ENCODE results near the gene GFRA1. TPM values are rescaled to one million over a fixed set of nuclear protein-coding genes. Genes with fewer than 3 reads are reported as not detected.

GFRA1 gene
- total RNA-seq, 1 donor from 2014 or later, result 14.0 TPM

DNA sequence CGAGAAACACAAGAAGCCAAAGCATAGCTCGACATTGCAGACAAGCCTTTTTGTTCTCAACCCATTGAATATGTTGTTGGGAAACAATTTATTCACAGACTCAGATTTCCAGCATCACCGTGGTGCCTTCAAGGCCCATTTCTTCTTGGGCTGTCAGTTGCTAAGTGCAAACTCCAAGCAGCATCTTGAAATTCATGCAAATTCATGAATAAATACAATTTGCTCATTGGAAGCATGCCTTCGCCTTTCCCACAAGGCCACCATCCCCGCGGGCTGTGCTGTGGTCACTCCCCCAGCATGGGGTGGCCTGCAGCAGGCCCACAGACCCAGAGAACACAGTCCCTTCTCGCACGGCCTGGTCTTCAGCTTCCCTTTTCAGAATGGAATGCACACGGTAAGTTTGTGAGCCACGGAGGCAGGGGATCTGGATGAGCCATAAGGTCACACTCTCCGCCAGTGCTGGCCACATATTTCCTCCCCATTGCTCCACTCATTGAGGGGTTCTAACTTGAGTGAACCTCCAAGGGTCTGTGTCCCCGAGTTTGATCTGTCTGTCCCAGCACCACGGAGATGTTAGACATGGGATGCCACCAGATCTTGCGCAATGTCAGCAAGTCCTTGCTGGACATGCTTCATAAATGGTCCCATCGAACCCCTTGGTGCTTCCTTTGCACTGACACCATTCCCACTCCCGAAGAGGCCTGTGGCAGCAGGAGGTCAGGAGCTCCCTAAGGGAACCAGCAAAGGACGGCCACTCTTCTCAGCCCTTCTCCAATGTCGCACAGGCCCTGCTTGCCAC lies 109.5 kb downstream of the GFRA1 start:
- peaks cover 9% of the 10 kb centered on the region for H3K4me1 ChIP-seq
- no peak overlapping the region for H3K27ac ChIP-seq

DNA sequence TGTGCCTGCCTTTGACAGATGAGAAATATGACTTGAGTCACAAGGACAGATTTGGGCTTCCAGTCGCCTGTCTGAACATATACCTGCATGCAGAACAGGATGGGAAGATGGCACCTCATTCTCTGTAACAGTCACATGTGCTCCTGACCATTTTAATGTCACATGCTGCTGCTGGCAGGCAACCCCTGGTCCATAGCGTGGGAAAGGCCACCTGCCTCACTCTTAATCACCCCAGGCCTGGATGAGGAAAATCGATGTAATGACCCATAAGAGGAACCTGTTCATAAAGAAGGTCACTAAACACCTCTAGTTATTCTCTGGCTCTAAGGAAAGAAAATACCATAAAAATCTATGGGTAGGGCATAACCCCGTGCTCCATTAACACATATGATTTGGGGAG lies 110.2 kb downstream of the GFRA1 start:
- peaks cover 9% of the 10 kb centered on the region for H3K4me1 ChIP-seq
- H3K4me3 ChIP-seq, result no peak overlapping the region
- no peaks in the 10 kb centered on the region for H4K20me1 ChIP-seq (ENCODE audit: low read depth)
- no peak overlapping the region for H3K4me2 ChIP-seq
- Mint-ChIP-seq H3K27me3 (ENCODE audit: insufficient read depth, low read depth) (no peaks in the 10 kb centered on the region), H3K4me1 (peaks cover 4% of the 10 kb centered on the region), H3K27ac (no peak overlapping the region), H3K36me3 (peaks cover 5% of the 10 kb centered on the region), H3K9me3 (peaks cover 13% of the 10 kb centered on the region), H3K4me3 (no peak overlapping the region)
- H2AFZ ChIP-seq (replicated peaks), result no peak overlapping the region
- H3K9me3 ChIP-seq (ENCODE audit: low read depth), result no peaks in the 10 kb centered on the region
- no peaks in the 10 kb centered on the region for H3K27me3 ChIP-seq
- no peak overlapping the region for H3K9ac ChIP-seq
- no peaks in the 10 kb centered on the region for H3K36me3 ChIP-seq
- no peak overlapping the region for H3K27ac ChIP-seq
- DNase-seq (ENCODE audit: low spot score), result no peak
- no peaks in the 10 kb centered on the region for H3F3A ChIP-seq (ENCODE audit: low read depth)
- H3K79me2 ChIP-seq (ENCODE audit: low read depth), result no peaks in the 10 kb centered on the region
- TF ChIP-seq, protein P1, sequence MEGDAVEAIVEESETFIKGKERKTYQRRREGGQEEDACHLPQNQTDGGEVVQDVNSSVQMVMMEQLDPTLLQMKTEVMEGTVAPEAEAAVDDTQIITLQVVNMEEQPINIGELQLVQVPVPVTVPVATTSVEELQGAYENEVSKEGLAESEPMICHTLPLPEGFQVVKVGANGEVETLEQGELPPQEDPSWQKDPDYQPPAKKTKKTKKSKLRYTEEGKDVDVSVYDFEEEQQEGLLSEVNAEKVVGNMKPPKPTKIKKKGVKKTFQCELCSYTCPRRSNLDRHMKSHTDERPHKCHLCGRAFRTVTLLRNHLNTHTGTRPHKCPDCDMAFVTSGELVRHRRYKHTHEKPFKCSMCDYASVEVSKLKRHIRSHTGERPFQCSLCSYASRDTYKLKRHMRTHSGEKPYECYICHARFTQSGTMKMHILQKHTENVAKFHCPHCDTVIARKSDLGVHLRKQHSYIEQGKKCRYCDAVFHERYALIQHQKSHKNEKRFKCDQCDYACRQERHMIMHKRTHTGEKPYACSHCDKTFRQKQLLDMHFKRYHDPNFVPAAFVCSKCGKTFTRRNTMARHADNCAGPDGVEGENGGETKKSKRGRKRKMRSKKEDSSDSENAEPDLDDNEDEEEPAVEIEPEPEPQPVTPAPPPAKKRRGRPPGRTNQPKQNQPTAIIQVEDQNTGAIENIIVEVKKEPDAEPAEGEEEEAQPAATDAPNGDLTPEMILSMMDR (IDR thresholded peaks at IDR 0.05), result no peak
- TF ChIP-seq EZH2phosphoT487 (IDR thresholded peaks at IDR 0.05) (no peak), EZH2 (IDR thresholded peaks at IDR 0.05) (no peak)

More for the DNA sequence above, 109.5 kb downstream of the GFRA1 start:
- H3K9ac ChIP-seq, result no peak overlapping the region
- H3K36me3 ChIP-seq, result no peaks in the 10 kb centered on the region
- no peaks in the 10 kb centered on the region for H3K27me3 ChIP-seq
- no peaks in the 10 kb centered on the region for H3F3A ChIP-seq (ENCODE audit: low read depth)
- H3K9me3 ChIP-seq (ENCODE audit: low read depth), result no peaks in the 10 kb centered on the region
- Mint-ChIP-seq H3K4me1 (peaks cover 7% of the 10 kb centered on the region), H3K36me3 (peaks cover 5% of the 10 kb centered on the region), H3K9me3 (peaks cover 14% of the 10 kb centered on the region), H3K27me3 (ENCODE audit: insufficient read depth, low read depth) (peaks cover 2% of the 10 kb centered on the region), H3K4me3 (no peak overlapping the region), H3K27ac (no peak overlapping the region)
- no peak for DNase-seq (ENCODE audit: low spot score)
- no peaks in the 10 kb centered on the region for H3K79me2 ChIP-seq (ENCODE audit: low read depth)
- no peak for TF ChIP-seq EZH2 (IDR thresholded peaks at IDR 0.05)
- no peaks in the 10 kb centered on the region for H4K20me1 ChIP-seq (ENCODE audit: low read depth)
- no peak overlapping the region for H3K4me3 ChIP-seq
- peak overlapping the region; percentile 45 for H3K4me2 ChIP-seq
- no peak overlapping the region for H2AFZ ChIP-seq (replicated peaks)

DNA sequence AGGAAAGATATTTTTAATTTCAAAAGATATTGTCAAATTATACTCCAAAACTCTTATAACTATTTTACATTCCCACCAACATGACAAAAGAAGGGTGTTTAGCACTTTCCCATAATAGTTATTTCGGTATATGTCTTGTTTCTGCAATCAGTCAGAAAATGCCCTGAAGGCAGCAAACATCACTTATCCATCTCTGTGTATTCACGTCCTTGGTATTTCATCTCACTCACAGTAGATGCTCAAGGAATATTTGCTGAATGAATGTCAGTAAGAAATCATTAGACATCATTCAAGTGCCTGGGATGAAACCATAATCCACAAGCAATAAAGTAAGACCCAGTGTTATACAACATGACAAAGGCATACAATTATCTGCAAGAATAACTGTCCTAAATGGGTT lies 112.7 kb downstream of the GFRA1 start:
- H3K79me2 ChIP-seq (ENCODE audit: low read depth), result no peaks in the 10 kb centered on the region
- no peak overlapping the region for H3K27ac ChIP-seq
- Mint-ChIP-seq H3K4me1 (peaks cover 4% of the 10 kb centered on the region), H3K27ac (no peak overlapping the region), H3K4me3 (no peak overlapping the region), H3K27me3 (ENCODE audit: insufficient read depth, low read depth) (no peaks in the 10 kb centered on the region), H3K36me3 (no peaks in the 10 kb centered on the region), H3K9me3 (peaks cover 3% of the 10 kb centered on the region)
- H3K9ac ChIP-seq, result no peak overlapping the region
- no peak for DNase-seq (ENCODE audit: low spot score)
- no peaks in the 10 kb centered on the region for H3K27me3 ChIP-seq
- TF ChIP-seq EZH2 (IDR thresholded peaks at IDR 0.05) (no peak), EZH2phosphoT487 (IDR thresholded peaks at IDR 0.05) (no peak)
- TF ChIP-seq, protein P1 (IDR thresholded peaks at IDR 0.05), result no peak
- no peaks in the 10 kb centered on the region for H3F3A ChIP-seq (ENCODE audit: low read depth)
- H3K36me3 ChIP-seq, result no peaks in the 10 kb centered on the region
- no peaks in the 10 kb centered on the region for H3K9me3 ChIP-seq (ENCODE audit: low read depth)
- no peak overlapping the region for H3K4me3 ChIP-seq
- no peaks in the 10 kb centered on the region for H4K20me1 ChIP-seq (ENCODE audit: low read depth)
- H2AFZ ChIP-seq (replicated peaks), result no peak overlapping the region
- H3K4me1 ChIP-seq, result peaks cover 17% of the 10 kb centered on the region
- H3K4me2 ChIP-seq, result no peak overlapping the region

DNA sequence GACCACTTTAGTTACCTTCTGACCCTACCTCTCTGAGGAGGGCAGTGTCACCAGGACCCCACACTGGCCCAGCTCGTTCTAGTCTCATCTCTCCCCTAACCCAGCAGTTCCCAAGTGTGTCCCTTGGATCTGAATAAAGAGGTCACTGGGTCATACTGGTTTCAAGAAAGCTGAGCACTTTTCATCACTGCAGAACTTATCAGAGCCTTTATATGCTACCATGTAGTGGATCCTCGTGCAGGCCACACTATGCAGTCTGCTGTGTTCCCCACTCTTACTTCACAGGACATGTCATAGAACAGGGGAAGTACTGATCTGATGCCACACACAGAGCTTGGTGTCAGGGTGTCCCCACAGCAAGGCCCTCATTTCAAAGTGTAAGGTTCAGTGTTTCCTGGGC lies 113.8 kb downstream of the GFRA1 start:
- no peak overlapping the region for H3K4me3 Mint-ChIP-seq
- H3K36me3 Mint-ChIP-seq, result no peaks in the 10 kb centered on the region
- TF ChIP-seq EZH2 (IDR thresholded peaks at IDR 0.05), result no peak
- TF ChIP-seq EZH2phosphoT487 (IDR thresholded peaks at IDR 0.05), result no peak
- TF ChIP-seq, protein P1 (IDR thresholded peaks at IDR 0.05), result no peak
- no peaks in the 10 kb centered on the region for H3K9me3 ChIP-seq (ENCODE audit: low read depth)
- no peak overlapping the region for H3K4me2 ChIP-seq
- no peaks in the 10 kb centered on the region for H3K27me3 Mint-ChIP-seq (ENCODE audit: insufficient read depth, low read depth)
- no peaks in the 10 kb centered on the region for H4K20me1 ChIP-seq (ENCODE audit: low read depth)
- peaks cover 11% of the 10 kb centered on the region for H3K4me1 ChIP-seq
- no peaks in the 10 kb centered on the region for H3F3A ChIP-seq (ENCODE audit: low read depth)
- no peaks in the 10 kb centered on the region for H3K27me3 ChIP-seq
- H3K27ac Mint-ChIP-seq, result no peak overlapping the region
- H3K36me3 ChIP-seq, result no peaks in the 10 kb centered on the region
- DNase-seq (ENCODE audit: low spot score), result no peak
- H3K9me3 Mint-ChIP-seq, result peaks cover 3% of the 10 kb centered on the region
- H3K4me3 ChIP-seq, result no peak overlapping the region
- H3K79me2 ChIP-seq (ENCODE audit: low read depth), result no peaks in the 10 kb centered on the region
- H3K27ac ChIP-seq, result no peak overlapping the region
- H3K4me1 Mint-ChIP-seq, result peaks cover 4% of the 10 kb centered on the region
- no peak overlapping the region for H3K9ac ChIP-seq
- no peak overlapping the region for H2AFZ ChIP-seq (replicated peaks)
